HEK293 (cell line): Measurements from ENCODE around the gene UBE4B.

Experiments
- CTCF ChIA-PET: fragments of 350-600 bp; formaldehyde crosslinking; extraction: SDS; loops from one replicate; lab custom pipeline; 2021; ENCODE audit warnings: antibody characterized with exemption; lab: Yijun Ruan, JAX
- POLR2A ChIA-PET: fragments of 300-600 bp; formaldehyde crosslinking; extraction: SDS; loops from one replicate; lab custom pipeline; 2020; ENCODE audit warnings: antibody characterized with exemption, inconsistent platforms; lab: Yijun Ruan, JAX
- H3K27ac ChIP-seq: fragments of 200-500 bp; sonication (Bioruptor generic); 2 replicates; pipeline ENCODE4 v1.5.1; 2014; ENCODE audit warnings: low read depth, low read length, control low read depth, inconsistent platforms; ENCODE audit errors: extremely low read depth
- H3K36me3 ChIP-seq, 2 experiments: fragments of 200-500 bp in 1 of 2; sonication (Bioruptor generic) in 1 of 2; 1 replicate in 1 of 2; 2 replicates in 1 of 2; pipeline ENCODE4 v1.5.1; 2014 to 2017; ENCODE audit warnings: inconsistent platforms in 2 of 2, low read length in 2 of 2; ENCODE audit not compliant: control insufficient read depth in 2 of 2, insufficient read depth in 1 of 2
- H3K4me1 ChIP-seq: fragments of 200-500 bp; sonication (Bioruptor generic); 2 replicates; pipeline ENCODE4 v1.5.1; 2014; ENCODE audit warnings: mild to moderate bottlenecking, low read length, inconsistent platforms; ENCODE audit not compliant: control insufficient read depth, insufficient read depth
- H3K4me3 ChIP-seq: 2 replicates; pipeline ENCODE4 v1.5.1; 2011; ENCODE audit warnings: low read depth, mild to moderate bottlenecking, control low read depth, low read length, moderate library complexity
- H3K9me3 ChIP-seq: fragments of 200-500 bp; sonication (Bioruptor generic); 2 replicates; pipeline ENCODE4 v1.5.1; 2014; ENCODE audit warnings: low read depth, low read length, inconsistent platforms; ENCODE audit not compliant: control insufficient read depth, insufficient read depth
- BCL6B ChIP-seq: fragments of 450-650 bp; formaldehyde crosslinking; IDR thresholded peaks from 2 replicates; pipeline ENCODE4 v1.5.1; 2017; ENCODE audit warnings: missing biosample characterization, missing genetic modification characterization
- KLF7 ChIP-seq: fragments of 450-650 bp; formaldehyde crosslinking; IDR thresholded peaks from 2 replicates; pipeline ENCODE4 v1.5.1; 2016; ENCODE audit warnings: missing biosample characterization, missing genetic modification characterization, borderline replicate concordance
- RBAK ChIP-seq: fragments of 450-650 bp; formaldehyde crosslinking; IDR thresholded peaks from 2 replicates; pipeline ENCODE4 v1.5.1; 2016; ENCODE audit warnings: missing biosample characterization, missing genetic modification characterization
- SALL2 ChIP-seq: fragments of 450-650 bp; formaldehyde crosslinking; IDR thresholded peaks from 2 replicates; pipeline ENCODE4 v1.5.0; 2017; ENCODE audit warnings: missing biosample characterization, mild to moderate bottlenecking, missing genetic modification characterization, borderline replicate concordance
- ZBTB1 ChIP-seq: fragments of 450-650 bp; formaldehyde crosslinking; IDR thresholded peaks from 2 replicates; pipeline ENCODE4 v1.5.1; 2016; ENCODE audit warnings: missing biosample characterization, missing genetic modification characterization
- ZBTB11 ChIP-seq: fragments of 450-650 bp; formaldehyde crosslinking; conservative IDR thresholded peaks from 2 replicates; pipeline ENCODE4 v1.5.1; 2016; ENCODE audit warnings: low read depth, missing biosample characterization, missing genetic modification characterization
- ZFP37 ChIP-seq: fragments of 450-650 bp; formaldehyde crosslinking; IDR thresholded peaks from 2 replicates; pipeline ENCODE4 v1.5.1; 2016; ENCODE audit warnings: missing biosample characterization, missing genetic modification characterization
- ZFP69B ChIP-seq: fragments of 450-650 bp; formaldehyde crosslinking; IDR thresholded peaks from 2 replicates; pipeline ENCODE4 v1.5.1; 2016; ENCODE audit warnings: missing biosample characterization, missing genetic modification characterization
- ZNF10 ChIP-seq: fragments of 450-650 bp; formaldehyde crosslinking; IDR thresholded peaks from 2 replicates; pipeline ENCODE4 v1.5.1; 2017; ENCODE audit warnings: missing biosample characterization, missing genetic modification characterization
- ZNF169 ChIP-seq: fragments of 450-650 bp; formaldehyde crosslinking; IDR thresholded peaks from 2 replicates; pipeline ENCODE4 v1.5.1; 2016; ENCODE audit warnings: missing biosample characterization, missing genetic modification characterization
- ZNF175 ChIP-seq: fragments of 450-650 bp; formaldehyde crosslinking; IDR thresholded peaks from 2 replicates; pipeline ENCODE4 v1.5.1; 2016; ENCODE audit warnings: missing biosample characterization, missing genetic modification characterization
- ZNF211 ChIP-seq: fragments of 450-650 bp; formaldehyde crosslinking; IDR thresholded peaks from 2 replicates; pipeline ENCODE4 v1.5.1; 2016; ENCODE audit warnings: low read depth, missing biosample characterization, missing genetic modification characterization
- ZNF248 ChIP-seq: fragments of 450-650 bp; formaldehyde crosslinking; IDR thresholded peaks from 2 replicates; pipeline ENCODE4 v1.5.1; 2017; ENCODE audit warnings: missing biosample characterization, missing genetic modification characterization
- ZNF274 ChIP-seq, 2 experiments: fragments of 200-500 bp in 1 of 2; fragments of 450-650 bp in 1 of 2; sonication (Bioruptor generic) in 1 of 2; formaldehyde crosslinking in 1 of 2; IDR thresholded peaks; 2 replicates each; pipeline versions ENCODE4 v1.5.1 to v1.6.1; 2014 to 2016; ENCODE audit warnings: borderline replicate concordance in 1 of 2, inconsistent platforms in 1 of 2, low read length in 1 of 2, missing biosample characterization in 1 of 2, missing genetic modification characterization in 1 of 2
- ZNF341 ChIP-seq: fragments of 450-650 bp; formaldehyde crosslinking; IDR thresholded peaks from 2 replicates; pipeline ENCODE4; 2016; ENCODE audit warnings: low read depth, missing biosample characterization, missing genetic modification characterization
- ZNF394 ChIP-seq: fragments of 450-650 bp; formaldehyde crosslinking; IDR thresholded peaks from 2 replicates; pipeline ENCODE4 v1.5.1; 2016; ENCODE audit warnings: missing biosample characterization, missing genetic modification characterization, mild to moderate bottlenecking, moderate library complexity, borderline replicate concordance
- ZNF544 ChIP-seq: fragments of 450-650 bp; formaldehyde crosslinking; IDR thresholded peaks from 2 replicates; pipeline ENCODE4 v1.5.0; 2017; ENCODE audit warnings: missing biosample characterization, missing genetic modification characterization
- ZNF558 ChIP-seq: fragments of 450-650 bp; formaldehyde crosslinking; IDR thresholded peaks from 2 replicates; pipeline ENCODE4 v1.5.1; 2016; ENCODE audit warnings: missing biosample characterization, missing genetic modification characterization
- ZNF585B ChIP-seq: fragments of 450-650 bp; formaldehyde crosslinking; IDR thresholded peaks from 2 replicates; pipeline ENCODE4 v1.5.1; 2016; ENCODE audit warnings: missing biosample characterization, missing genetic modification characterization
- ZNF624 ChIP-seq: fragments of 450-650 bp; formaldehyde crosslinking; IDR thresholded peaks from 2 replicates; pipeline ENCODE4 v1.5.1; 2017; ENCODE audit warnings: missing biosample characterization, missing genetic modification characterization
- ZNF658 ChIP-seq: fragments of 450-650 bp; formaldehyde crosslinking; IDR thresholded peaks from 2 replicates; pipeline ENCODE4; 2016; ENCODE audit warnings: missing biosample characterization, missing genetic modification characterization
- ZNF670 ChIP-seq: fragments of 450-650 bp; formaldehyde crosslinking; IDR thresholded peaks from 2 replicates; pipeline ENCODE4 v1.5.1; 2016; ENCODE audit warnings: missing biosample characterization, missing genetic modification characterization, low read depth
- ZNF707 ChIP-seq: fragments of 450-650 bp; formaldehyde crosslinking; IDR thresholded peaks from 2 replicates; pipeline ENCODE4 v1.5.1; 2016; ENCODE audit warnings: missing biosample characterization, missing genetic modification characterization
- ZXDB ChIP-seq: fragments of 450-650 bp; formaldehyde crosslinking; IDR thresholded peaks from 2 replicates; pipeline ENCODE4 v1.5.1; 2016; ENCODE audit warnings: missing biosample characterization, missing genetic modification characterization

The UBE4B gene

GRCh38 chr1:10117132-10117531 lies 84.4 kb downstream of the UBE4B start:
- Histone ChIP-seq H3K4me3 (no peak overlapping the region), H3K9me3 (no peaks in the 10 kb centered on the region), H3K36me3 (peaks cover 0 to 45% of the 10 kb centered on the region in 2 experiments; a peak in 2 of 3 replicates), H3K4me1 (no peaks in the 10 kb centered on the region), H3K27ac (no peak overlapping the region)
- TF ChIP-seq ZNF341 (tag by site-specific recombination) (no peak), ZXDB (no peak), ZNF394 (tag by site-specific recombination) (no peak), ZNF558 (tag by site-specific recombination) (no peak), ZNF670 (tag by site-specific recombination) (no peak), ZNF10 (tag by site-specific recombination) (no peak), ZNF707 (tag by site-specific recombination) (no peak), ZNF248 (tag by site-specific recombination) (no peak), ZNF274 (IDR thresholded peaks at IDR 0.05; ENCODE audit: low read length) (no peak), ZNF274 (tag by site-specific recombination; IDR thresholded peaks at IDR 0.05; ENCODE audit: borderline replicate concordance) (no peak), RBAK (tag by site-specific recombination) (no peak), KLF7 (tag by site-specific recombination) (no peak), ZFP69B (no peak), ZNF211 (tag by site-specific recombination) (no peak), ZBTB11 (tag by site-specific recombination) (no peak), ZNF175 (no peak), ZNF544 (no peak), BCL6B (tag by site-specific recombination) (no peak)
- ChIA-PET CTCF (no interaction called here), POLR2A (no interaction called here)

- H3K9me3 ChIP-seq = no peaks in the 10 kb centered on the region
- TF ChIP-seq ZBTB1 (tag by site-specific recombination) (no peak), ZFP37 (no peak), SALL2 (tag by site-specific recombination) (no peak), ZNF658 (tag by site-specific recombination) (no peak), ZNF169 (tag by site-specific recombination) (no peak), ZNF175 (no peak), ZNF624 (tag by site-specific recombination) (no peak), ZNF585B (tag by site-specific recombination) (no peak), ZNF248 (tag by site-specific recombination) (no peak)
- TF ChIP-seq, all 188 proteins: peak for 0
- no peak overlapping the region for H3K27ac ChIP-seq
- H3K4me3 ChIP-seq = no peak overlapping the region
- H3K4me1 ChIP-seq = no peaks in the 10 kb centered on the region
- peaks cover 0 to 51% of the 10 kb centered on the region in 2 experiments; a peak in 2 of 3 replicates for H3K36me3 ChIP-seq
- ChIA-PET POLR2A (no interaction called here), CTCF (interaction anchor here (0.6 to 0.8 kb wide), 2 partner anchors 11 to 84 kb away, joined by 3 read pairs; no protein-coding TSS in a partner anchor)
Observed at GRCh38 chr1:10117865-10118264, 85.1 kb downstream of the UBE4B start.
